Common myeloid progenitor, CD34-positive (primary cell): ENCODE measurements around the gene GPLD1.
A peak's percentile ranks its signal among the peaks of the same experiment; 100 is the strongest.

Experiments
- CTCF ChIA-PET: fragments of 350-600 bp; sonication (Branson Sonifier 250); formaldehyde crosslinking; loops from one replicate; lab custom pipeline; 2021; ENCODE audit warnings: antibody characterized with exemption; lab: Charles Lee
- POLR2A ChIA-PET: fragments of 350-600 bp; sonication (Branson Sonifier 250); formaldehyde crosslinking; loops from one replicate; lab custom pipeline; 2021; ENCODE audit warnings: antibody characterized with exemption; lab: Charles Lee
- DNase-seq, 3 donors: peaks; one replicate each; pipeline versions ENCODE4 v3.0.0 to v3.0.0-alpha.2; 2013
- H3K27ac ChIP-seq, 2 experiments: 1 replicate in 1 of 2; 2 replicates in 1 of 2; pipeline ENCODE4 v1.7.0; 2013; ENCODE audit warnings: inconsistent platforms in 2 of 2, low read length in 2 of 2, mild to moderate bottlenecking in 2 of 2, low read depth in 1 of 2, moderate library complexity in 1 of 2; ENCODE audit not compliant: severe bottlenecking in 2 of 2, insufficient read depth in 1 of 2, poor library complexity in 1 of 2
- H3K27me3 ChIP-seq, 5 experiments: replicated peaks in 2 of 5; 1 replicate in 3 of 5; 2 replicates in 2 of 5; pipeline versions ENCODE4 v1.6.1 to v1.7.0; 2013; ENCODE audit warnings: low read length in 4 of 5, mild to moderate bottlenecking in 2 of 5, moderate library complexity in 2 of 5, inconsistent platforms in 1 of 5; ENCODE audit not compliant: insufficient read depth in 5 of 5, control insufficient read depth in 4 of 5
- H3K36me3 ChIP-seq, 4 experiments: 1 replicate in 2 of 4; 2 replicates in 2 of 4; pipeline versions ENCODE4 v1.6.1 to v1.7.0; 2013; ENCODE audit warnings: low read length in 3 of 4, control low read depth in 1 of 4, mild to moderate bottlenecking in 1 of 4; ENCODE audit not compliant: control insufficient read depth in 4 of 4, insufficient read depth in 4 of 4
- H3K4me1 ChIP-seq, 4 experiments: 1 replicate in 3 of 4; 2 replicates in 1 of 4; pipeline versions ENCODE4 v1.6.1 to v1.7.1; 2013; ENCODE audit warnings: low read length in 3 of 4, mild to moderate bottlenecking in 3 of 4, control low read depth in 1 of 4, inconsistent platforms in 1 of 4, moderate library complexity in 1 of 4; ENCODE audit not compliant: control insufficient read depth in 4 of 4, insufficient read depth in 4 of 4; ENCODE audit errors: control extremely low read depth in 1 of 4
- H3K4me3 ChIP-seq, 7 experiments: 1 replicate in 4 of 7; 2 replicates in 3 of 7; pipeline versions ENCODE4 v1.5.1 to v1.7.0; 2013; ENCODE audit warnings: mild to moderate bottlenecking in 7 of 7, low read length in 6 of 7, moderate library complexity in 6 of 7, inconsistent platforms in 2 of 7, low read depth in 2 of 7, control low read depth in 1 of 7; ENCODE audit not compliant: insufficient read depth in 4 of 7, control insufficient read depth in 1 of 7; ENCODE audit errors: extremely low read depth in 1 of 7
- H3K9me3 ChIP-seq, 5 experiments: 1 replicate in 4 of 5; 2 replicates in 1 of 5; pipeline versions ENCODE4 v1.6.1 to v1.7.1; 2013; ENCODE audit warnings: low read length in 4 of 5, mild to moderate bottlenecking in 2 of 5, inconsistent platforms in 1 of 5, low read depth in 1 of 5, moderate library complexity in 1 of 5; ENCODE audit not compliant: control insufficient read depth in 4 of 5, insufficient read depth in 2 of 5; ENCODE audit errors: control extremely low read depth in 1 of 5
- WGBS: methylation state at CpG from one replicate; pipeline ENCODE4 v1.1.5; 2013; ENCODE audit not compliant: insufficient coverage; 5-methylcytosine and 5-hydroxymethylcytosine counted together

Gene GPLD1

DNA sequence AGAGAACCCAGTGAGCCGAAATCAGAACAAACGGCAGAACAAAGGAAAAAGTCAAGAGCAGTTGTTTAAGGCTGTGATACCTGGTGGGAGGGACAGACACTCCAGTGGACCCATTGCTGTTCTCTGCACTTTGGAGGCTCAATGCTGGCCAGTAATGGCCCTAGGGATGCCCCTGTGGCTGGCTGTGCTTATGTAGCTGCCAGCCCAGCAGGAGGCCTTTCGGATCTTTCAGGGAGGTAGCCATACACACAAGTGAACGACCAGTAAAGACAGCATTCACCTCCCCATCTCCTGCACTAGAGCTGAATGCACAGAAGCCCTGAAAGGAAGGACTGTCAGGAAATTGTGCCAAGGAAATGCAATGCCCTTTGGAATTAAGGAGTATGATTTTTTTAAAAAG lies 34.3 kb downstream of the GPLD1 start:
- Histone ChIP-seq H3K27ac (no peak overlapping the region), H3K4me3 (no peak overlapping the region), H3K36me3 (no peaks in the 10 kb centered on the region), H3K27me3 (no peaks in the 10 kb centered on the region), H3K9me3 (no peaks in the 10 kb centered on the region), H3K4me1 (no peaks in the 10 kb centered on the region)
- ChIA-PET CTCF (no interaction called here), POLR2A (no interaction called here)
- no peak for DNase-seq
- 100% methylated on average over 2 of the region's 4 CpGs for WGBS

DNA sequence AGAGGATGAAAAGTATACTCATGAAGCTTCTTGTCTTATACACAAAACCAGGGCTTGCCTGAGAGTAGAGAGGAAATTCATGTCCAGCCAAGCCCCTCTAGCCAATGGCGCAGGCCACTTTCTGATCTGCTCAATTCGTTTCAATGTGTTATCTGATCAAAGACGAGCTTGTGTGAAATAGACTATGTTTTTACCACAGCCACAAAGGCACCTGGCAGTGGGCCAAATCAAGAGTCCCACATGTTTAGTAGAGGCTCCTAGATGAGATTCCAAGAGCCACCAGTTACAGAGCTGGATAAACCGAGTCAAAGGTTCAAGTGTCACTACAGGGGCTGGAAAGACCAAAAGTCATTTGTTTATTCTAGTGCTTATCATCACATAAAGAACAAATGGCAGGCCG lies 34.9 kb downstream of the GPLD1 start:
- ChIA-PET CTCF (no interaction called here), POLR2A (interaction anchor here (0.6 kb wide), 1 partner anchor 13 kb away, joined by 3 read pairs; no protein-coding TSS in a partner anchor)
- WGBS, result 57% methylated on average over 1 of the region's 5 CpGs
- no peak overlapping the region for H3K27ac ChIP-seq
- no peaks in the 10 kb centered on the region for H3K36me3 ChIP-seq
- H3K4me3 ChIP-seq, result no peak overlapping the region
- no peaks in the 10 kb centered on the region for H3K9me3 ChIP-seq
- peak in 2 of 3 donors; percentile 2 to 11 for DNase-seq
- no peaks in the 10 kb centered on the region for H3K4me1 ChIP-seq
- no peaks in the 10 kb centered on the region for H3K27me3 ChIP-seq

GRCh38 chr6:24453921-24454320 lies 35.5 kb downstream of the GPLD1 start:
- H3K27ac ChIP-seq, result no peak overlapping the region
- no peaks in the 10 kb centered on the region for H3K4me1 ChIP-seq
- no peak overlapping the region for H3K4me3 ChIP-seq
- H3K27me3 ChIP-seq, result no peaks in the 10 kb centered on the region
- POLR2A ChIA-PET, result interaction anchor here (0.6 kb wide), 1 partner anchor 13 kb away, joined by 3 read pairs; no protein-coding TSS in a partner anchor
- H3K9me3 ChIP-seq, result no peaks in the 10 kb centered on the region
- CTCF ChIA-PET, result no interaction called here
- DNase-seq, result no peak
- 95% methylated on average over 10 of the region's 10 CpGs for WGBS
- no peaks in the 10 kb centered on the region for H3K36me3 ChIP-seq

GRCh38 chr6:24451581-24452388 lies 37.6 kb downstream of the GPLD1 start:
- CTCF ChIA-PET, result no interaction called here

DNA sequence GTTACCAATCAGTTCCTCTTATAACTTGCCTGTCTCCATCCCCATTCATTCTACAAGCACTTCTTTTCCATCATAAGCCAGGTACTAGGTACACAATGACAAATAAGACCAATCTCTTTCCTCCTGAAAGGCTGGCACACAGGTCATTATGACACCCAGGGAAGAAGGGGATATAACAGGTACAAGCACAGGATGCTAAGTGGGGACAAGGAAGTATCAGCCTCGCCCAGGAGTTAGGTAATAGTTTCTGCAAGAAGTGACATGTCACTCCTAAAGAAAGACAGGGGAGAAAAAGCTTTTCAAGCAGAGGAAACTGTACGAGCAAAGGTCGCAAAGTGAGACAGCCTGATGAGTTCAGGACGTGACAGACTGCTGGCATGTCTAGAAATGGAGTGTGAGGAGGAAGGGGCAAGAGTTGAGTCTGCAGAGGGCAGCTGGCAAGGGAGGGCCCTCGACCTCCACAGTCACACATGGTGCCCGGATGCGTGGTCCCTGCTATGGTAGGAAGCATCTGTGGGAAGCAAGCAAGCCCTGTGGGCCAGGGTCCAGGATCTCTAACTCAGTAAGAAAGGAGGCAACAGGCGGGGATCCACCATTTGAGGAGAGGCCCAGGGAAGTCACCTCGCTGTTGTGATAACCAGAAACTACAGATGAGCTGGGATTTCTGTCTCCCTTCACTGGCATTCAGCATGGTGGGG lies 40.4 kb downstream of the GPLD1 start:
- 78% methylated on average over 8 of the region's 9 CpGs for WGBS
- no peaks in the 10 kb centered on the region for H3K4me1 ChIP-seq
- H3K27me3 ChIP-seq, result no peaks in the 10 kb centered on the region
- DNase-seq, result no peak
- H3K36me3 ChIP-seq, result no peaks in the 10 kb centered on the region
- no peaks in the 10 kb centered on the region for H3K9me3 ChIP-seq
- ChIA-PET POLR2A (no interaction called here), CTCF (no interaction called here)
- no peak overlapping the region for H3K4me3 ChIP-seq
- no peak overlapping the region for H3K27ac ChIP-seq

More at GRCh38 chr6:24451581-24452388, 37.6 kb downstream of the GPLD1 start:
- Histone ChIP-seq H3K36me3 (no peaks in the 10 kb centered on the region), H3K9me3 (no peaks in the 10 kb centered on the region), H3K27ac (no peak overlapping the region), H3K4me3 (no peak overlapping the region), H3K27me3 (no peaks in the 10 kb centered on the region), H3K4me1 (no peaks in the 10 kb centered on the region)
- peak in 1 of 3 donors; percentile 5 for DNase-seq
- POLR2A ChIA-PET, result no interaction called here
- WGBS, result 93% methylated on average over 11 of the region's 13 CpGs

DNA sequence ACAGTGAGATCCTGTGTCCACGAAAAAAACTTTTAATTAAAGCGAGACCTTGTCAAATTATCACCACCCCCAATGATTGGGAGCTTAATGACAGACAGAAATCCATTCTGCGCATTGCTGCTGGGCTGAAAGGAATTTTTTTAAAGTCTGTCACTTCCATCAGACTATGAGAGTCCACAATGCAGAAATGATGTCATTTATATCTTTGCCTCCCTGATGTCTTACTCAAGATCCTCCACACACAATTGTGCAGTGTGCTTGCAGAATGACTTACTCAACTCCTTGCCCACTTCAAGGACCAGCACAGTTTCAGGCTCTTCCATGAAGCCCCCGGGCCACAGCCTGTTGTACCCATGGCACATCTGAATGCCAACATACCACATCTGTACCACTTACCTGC lies 41.0 kb downstream of the GPLD1 start:
- ChIA-PET POLR2A (no interaction called here), CTCF (no interaction called here)
- no peaks in the 10 kb centered on the region for H3K27me3 ChIP-seq
- no peak overlapping the region for H3K4me3 ChIP-seq
- no peaks in the 10 kb centered on the region for H3K4me1 ChIP-seq
- H3K27ac ChIP-seq, result no peak overlapping the region
- 75% methylated on average over 4 of the region's 4 CpGs for WGBS
- no peaks in the 10 kb centered on the region for H3K9me3 ChIP-seq
- no peaks in the 10 kb centered on the region for H3K36me3 ChIP-seq
- DNase-seq, result no peak

DNA sequence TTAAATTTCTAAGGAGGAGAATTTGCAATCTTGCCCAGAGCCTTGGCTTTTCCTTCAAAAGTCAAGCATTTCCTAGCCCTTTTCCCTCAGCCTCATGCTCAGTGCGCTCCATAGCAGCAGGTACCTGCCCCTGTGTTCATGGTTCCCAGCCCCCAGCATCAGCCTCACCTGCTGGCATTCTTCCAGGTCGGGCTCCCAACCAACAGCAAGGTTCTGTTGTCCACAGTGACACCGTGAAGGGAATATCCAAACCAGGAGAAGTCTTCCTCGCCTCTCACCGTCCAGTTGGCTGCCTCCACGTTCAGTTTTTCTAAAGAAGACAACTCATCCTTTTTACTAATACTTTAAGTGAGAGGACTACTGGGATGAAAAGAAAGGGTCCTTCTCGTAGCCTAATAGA lies 42.7 kb downstream of the GPLD1 start:
- POLR2A ChIA-PET, result no interaction called here
- H3K27ac ChIP-seq, result no peak overlapping the region
- 94% methylated on average over 4 of the region's 7 CpGs for WGBS

More for the DNA sequence above, 42.7 kb downstream of the GPLD1 start:
- Histone ChIP-seq H3K9me3 (no peaks in the 10 kb centered on the region), H3K27me3 (no peaks in the 10 kb centered on the region), H3K4me1 (no peaks in the 10 kb centered on the region), H3K4me3 (no peak overlapping the region), H3K36me3 (no peaks in the 10 kb centered on the region)
- no peak for DNase-seq
- CTCF ChIA-PET, result no interaction called here
